GM10266 (cell line): Measurements from ENCODE around the gene ADRA1B.

Experiments used
- DNase-seq: peaks from one replicate; pipeline ENCODE4 v3.0.0; 2012; ENCODE audit errors: extremely low spot score
- TF ChIP-seq, protein P1 (sequence below): IDR thresholded peaks from 2 replicates; pipeline ENCODE4 v1.5.1; 2012; ENCODE audit warnings: mild to moderate bottlenecking, low read depth; ENCODE audit not compliant: control insufficient read depth, insufficient read depth; ENCODE audit errors: missing control alignments

Gene ADRA1B

DNA sequence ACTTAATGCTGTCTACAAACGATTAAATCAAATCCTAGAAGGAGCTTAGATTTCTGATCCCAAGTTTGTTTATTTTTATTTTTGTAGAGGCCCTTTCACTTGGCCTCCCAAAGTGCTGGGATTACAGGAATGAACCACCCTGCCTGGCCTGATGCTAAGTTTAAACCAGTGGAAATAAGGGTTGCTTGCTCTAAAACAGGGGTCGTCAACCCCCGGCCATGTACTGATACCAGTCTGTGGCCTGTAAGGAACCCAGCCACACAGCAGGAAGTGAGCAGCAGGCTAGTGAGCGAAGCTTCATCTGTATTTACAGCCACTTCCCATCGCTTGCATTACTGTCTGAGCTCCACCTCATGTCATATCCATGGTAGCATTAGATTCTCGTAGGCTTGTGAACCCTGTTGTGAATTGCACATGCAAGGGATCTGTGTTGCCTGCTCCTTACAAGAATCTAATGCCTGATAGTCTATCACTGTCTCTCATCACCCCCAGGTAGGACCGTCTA lies 104.0 kb downstream of the ADRA1B start:
- no peak for DNase-seq
- TF ChIP-seq, protein P1, sequence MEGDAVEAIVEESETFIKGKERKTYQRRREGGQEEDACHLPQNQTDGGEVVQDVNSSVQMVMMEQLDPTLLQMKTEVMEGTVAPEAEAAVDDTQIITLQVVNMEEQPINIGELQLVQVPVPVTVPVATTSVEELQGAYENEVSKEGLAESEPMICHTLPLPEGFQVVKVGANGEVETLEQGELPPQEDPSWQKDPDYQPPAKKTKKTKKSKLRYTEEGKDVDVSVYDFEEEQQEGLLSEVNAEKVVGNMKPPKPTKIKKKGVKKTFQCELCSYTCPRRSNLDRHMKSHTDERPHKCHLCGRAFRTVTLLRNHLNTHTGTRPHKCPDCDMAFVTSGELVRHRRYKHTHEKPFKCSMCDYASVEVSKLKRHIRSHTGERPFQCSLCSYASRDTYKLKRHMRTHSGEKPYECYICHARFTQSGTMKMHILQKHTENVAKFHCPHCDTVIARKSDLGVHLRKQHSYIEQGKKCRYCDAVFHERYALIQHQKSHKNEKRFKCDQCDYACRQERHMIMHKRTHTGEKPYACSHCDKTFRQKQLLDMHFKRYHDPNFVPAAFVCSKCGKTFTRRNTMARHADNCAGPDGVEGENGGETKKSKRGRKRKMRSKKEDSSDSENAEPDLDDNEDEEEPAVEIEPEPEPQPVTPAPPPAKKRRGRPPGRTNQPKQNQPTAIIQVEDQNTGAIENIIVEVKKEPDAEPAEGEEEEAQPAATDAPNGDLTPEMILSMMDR: no peak

DNA sequence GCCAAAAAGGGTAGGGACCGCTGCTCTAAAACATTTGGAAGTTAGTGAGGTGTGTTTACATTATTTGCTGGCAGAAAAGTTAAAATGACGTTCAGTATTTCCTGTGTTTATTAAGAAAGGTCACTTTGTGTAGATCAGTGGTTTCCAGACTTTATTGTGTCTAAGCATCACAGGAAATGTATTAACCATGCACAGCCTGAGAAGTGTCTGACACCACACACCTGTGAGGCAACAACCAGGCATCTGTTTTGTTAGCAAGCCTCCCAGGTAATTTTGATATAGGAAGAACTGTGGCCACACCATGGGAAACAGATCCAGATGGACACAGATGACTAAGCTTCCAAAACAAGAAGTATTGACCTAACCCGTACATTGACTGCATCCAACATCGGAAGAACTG lies 104.7 kb downstream of the ADRA1B start:
- TF ChIP-seq, protein P1: no peak

DNA sequence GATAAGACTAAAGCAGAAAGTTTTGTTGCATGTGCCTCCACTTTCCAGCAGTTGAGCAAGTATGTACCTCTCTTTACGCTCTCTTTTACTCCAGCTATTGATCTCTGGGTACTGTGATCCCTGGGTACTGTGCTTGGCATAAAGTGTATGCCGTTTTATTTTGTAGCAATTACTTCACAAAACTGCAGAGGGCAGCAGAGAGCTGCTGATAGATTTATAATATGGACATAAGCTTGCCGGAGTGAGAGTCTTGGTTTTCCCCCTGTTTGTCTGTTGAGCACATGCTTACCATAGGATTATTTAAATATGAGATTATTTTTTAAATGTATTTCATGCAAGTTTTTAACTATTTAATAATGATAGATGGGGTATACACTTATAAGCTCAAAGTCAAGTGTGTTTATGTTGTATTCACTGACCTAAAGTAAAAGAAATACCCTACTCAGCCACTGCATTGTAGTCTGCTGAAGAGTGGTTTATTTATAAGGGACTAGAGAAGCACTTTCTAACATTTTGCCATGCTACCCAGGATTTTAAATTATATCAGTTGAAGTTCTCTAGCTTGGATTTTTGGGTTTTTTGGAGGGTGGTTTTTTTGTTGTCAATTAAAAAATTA lies 105.7 kb downstream of the ADRA1B start:
- peak; percentile 52 for DNase-seq
- TF ChIP-seq, protein P1: peak; percentile 74

More for the DNA sequence above, 104.7 kb downstream of the ADRA1B start:
- no peak for DNase-seq
